HG03565 (cell line): Measurements from ENCODE around the gene CYP24A1.

Source experiments
- ATAC-seq: cut with Tn5 transposase; IDR thresholded peaks from one replicate; pipeline ENCODE4 v1.9.1; 2021; ENCODE audit warnings: mild to moderate bottlenecking, moderate library complexity; ENCODE audit not compliant: unreplicated experiment

CYP24A1 gene

DNA sequence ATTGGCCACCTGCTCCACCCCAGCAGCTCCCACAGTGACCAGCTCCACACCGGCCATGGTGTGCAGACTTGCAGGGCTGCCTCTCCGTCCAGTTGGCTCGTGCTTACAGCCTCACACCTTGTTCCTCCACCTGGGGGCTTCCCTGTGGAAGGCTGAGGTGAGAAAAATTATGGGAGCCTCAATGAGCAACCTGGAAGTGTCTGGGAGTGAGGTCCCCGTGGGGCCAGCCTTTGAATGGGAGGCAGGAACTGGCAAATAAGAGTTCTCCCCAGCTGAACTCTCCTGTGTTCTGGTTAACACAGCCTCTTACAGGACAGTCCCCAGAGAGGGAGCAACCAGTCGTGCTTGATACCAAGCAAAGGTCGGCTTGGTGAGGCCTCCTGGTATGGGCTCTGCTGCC, 30.3 kb upstream of the CYP24A1 start:
- ATAC-seq = no peak

DNA sequence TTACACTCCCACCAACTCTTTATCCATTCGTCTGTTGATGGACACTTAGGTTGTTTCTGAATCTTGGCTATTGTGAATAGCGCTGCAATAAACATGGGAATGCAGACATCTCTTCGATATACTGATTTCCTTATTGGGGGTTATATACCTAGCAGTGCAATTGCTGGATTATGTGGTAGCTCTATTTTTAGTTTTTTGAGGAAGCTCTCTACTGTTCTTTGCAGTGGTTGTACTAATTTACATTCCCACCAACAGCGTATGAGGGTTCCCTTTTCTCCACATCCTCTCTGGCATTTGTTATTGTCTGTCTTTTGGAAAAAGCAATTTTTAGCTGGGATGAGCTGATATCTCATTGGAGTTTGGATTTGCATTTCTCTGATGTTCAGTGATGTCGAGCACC, 29.5 kb upstream of the CYP24A1 start:
- ATAC-seq = no peak

- no peak for ATAC-seq
These were observed 27.6 kb upstream of the CYP24A1 start for GRCh38 chr20:54201268-54201846.

- no peak for ATAC-seq
These were observed 26.9 kb upstream of the CYP24A1 start for GRCh38 chr20:54200487-54201267.

DNA sequence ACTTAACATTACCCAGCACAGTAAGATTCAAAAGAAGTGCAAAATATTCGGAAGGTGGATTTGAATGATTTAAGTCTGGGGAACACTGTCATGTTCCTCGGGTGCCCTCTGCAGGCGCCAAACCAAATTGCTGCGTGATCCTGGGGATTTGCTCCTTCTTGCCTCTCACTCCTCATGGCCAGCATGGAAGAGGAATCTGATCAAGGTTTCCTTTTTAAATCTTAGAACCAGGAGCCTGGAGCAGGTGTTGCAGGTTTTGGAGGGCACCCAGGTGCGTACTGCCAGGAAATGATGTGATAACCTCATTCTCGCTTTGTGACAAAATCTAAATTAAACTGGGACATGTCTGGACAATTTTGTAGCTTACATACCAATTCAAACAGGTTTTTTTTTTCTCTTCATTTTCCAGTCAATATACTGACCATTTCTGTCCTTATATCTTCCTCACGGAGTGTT, 26.0 kb upstream of the CYP24A1 start:
- ATAC-seq = peak; percentile 32

GRCh38 chr20:54199283-54199682, 25.5 kb upstream of the CYP24A1 start:
- ATAC-seq = peak; percentile 3

GRCh38 chr20:54197621-54198604, 24.1 kb upstream of the CYP24A1 start:
- no peak for ATAC-seq

GRCh38 chr20:54195483-54196472, 22.0 kb upstream of the CYP24A1 start:
- no peak for ATAC-seq

- no peak for ATAC-seq
These were observed 21.1 kb upstream of the CYP24A1 start for GRCh38 chr20:54194724-54195438.

DNA sequence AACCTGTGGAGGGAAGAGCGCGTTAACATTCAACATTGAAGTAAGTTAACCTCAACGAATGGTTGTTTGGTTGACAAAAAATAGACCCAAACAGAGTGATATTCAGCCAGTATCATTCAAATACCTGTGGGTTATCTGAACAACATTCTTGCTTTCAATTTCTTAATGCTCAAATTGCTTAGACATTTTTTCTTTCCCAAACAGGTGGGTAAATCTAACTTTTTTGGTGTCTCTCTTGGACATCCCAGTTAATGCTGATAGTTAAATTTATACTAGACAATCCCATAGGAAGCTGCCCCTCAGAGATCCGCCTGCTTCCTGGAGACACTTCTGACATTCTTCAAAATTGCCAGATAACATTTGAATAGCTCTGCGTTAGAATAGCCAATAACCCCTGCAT, 20.0 kb upstream of the CYP24A1 start:
- ATAC-seq = no peak

DNA sequence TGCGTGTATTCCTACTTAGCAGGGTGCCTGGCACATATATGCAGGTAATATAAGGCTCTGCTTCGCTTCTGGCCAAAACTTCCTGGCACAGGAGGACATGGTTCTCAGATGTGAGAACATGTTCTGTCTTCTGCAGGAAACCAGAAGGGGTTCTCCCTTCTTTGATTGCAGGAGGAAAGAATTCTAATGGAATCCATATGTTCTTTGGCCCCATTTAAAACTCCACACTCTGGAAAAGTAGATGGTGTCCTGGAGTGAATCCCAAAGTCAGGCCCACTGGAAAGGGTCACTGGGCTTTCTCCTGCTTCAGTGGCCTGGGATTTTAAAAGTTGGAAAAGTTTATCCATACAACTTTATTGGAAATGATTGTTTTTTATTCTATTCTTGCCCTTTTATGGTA, 16.4 kb upstream of the CYP24A1 start:
- no peak for ATAC-seq

DNA sequence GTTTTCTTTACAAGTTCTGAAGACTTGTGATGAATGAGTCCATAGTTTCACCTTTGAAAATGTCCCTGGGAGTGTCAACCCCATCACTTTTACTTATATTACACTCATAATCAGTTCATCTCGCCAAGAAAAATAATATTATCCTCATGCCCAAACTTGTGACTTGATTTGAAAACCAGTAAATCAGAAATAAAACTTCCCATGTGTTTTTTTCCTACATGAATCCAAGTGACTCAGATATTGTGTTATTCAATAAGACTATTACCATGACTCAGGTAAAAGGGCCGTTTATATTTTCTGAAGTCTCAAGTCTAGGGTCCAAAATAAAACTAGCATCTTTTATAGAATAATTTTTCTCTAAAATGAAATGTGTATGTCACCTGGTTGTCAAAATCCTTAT, 15.8 kb upstream of the CYP24A1 start:
- ATAC-seq = no peak

DNA sequence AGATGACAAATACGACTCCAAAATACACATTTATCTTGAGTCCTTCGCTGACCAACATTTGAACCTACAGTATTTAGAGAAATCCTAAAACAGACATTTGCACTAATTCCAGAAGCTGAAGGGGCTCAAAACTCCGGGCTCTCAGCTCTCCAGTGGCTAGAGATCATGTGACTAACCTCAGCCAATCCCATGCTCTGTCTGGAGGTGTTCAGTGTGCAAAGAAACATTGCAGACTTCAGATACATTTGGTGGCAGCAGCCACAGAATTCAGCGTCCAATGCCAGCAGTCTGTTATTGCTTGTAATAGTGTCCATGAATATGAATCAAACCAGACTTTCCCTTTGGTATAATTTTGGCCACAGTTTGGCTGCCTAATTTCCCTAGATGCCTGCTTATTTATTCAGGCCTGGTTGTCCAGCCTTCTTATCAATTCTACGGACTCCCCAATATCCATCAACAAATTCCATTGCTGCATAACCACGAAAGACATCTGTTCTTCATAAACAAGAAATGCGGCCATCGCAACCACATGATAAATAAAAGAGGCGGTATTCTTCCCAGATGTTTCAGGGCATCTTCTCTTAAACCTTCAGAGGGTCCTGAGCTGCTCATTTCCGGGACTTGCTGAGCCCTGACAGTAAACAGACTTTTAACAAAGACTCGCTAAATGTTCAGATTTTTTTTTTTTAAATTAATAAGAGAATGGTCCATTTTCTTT, 14.5 kb upstream of the CYP24A1 start:
- no peak for ATAC-seq

- no peak for ATAC-seq
These were observed 11.3 kb upstream of the CYP24A1 start for GRCh38 chr20:54184904-54185626.

GRCh38 chr20:54184071-54184470, 10.3 kb upstream of the CYP24A1 start:
- no peak for ATAC-seq

DNA sequence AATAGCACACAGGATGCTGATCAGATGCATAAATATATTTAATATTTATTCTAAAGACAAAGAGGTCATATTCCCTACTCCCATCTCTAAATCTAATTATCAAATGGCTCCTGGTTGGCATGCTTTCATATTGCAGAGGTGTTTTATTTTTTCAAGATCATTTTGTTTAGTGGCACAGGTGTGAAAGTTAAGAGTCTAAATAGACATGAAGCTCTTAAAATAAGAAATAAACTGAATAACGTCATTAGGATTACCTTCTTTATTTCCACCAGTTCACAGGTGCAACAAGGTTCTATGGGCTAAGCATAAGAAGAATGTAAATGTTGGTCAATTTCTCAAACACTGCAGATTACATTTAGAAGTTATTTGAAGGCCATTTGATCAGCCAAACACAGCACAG, 7.1 kb upstream of the CYP24A1 start:
- no peak for ATAC-seq

DNA sequence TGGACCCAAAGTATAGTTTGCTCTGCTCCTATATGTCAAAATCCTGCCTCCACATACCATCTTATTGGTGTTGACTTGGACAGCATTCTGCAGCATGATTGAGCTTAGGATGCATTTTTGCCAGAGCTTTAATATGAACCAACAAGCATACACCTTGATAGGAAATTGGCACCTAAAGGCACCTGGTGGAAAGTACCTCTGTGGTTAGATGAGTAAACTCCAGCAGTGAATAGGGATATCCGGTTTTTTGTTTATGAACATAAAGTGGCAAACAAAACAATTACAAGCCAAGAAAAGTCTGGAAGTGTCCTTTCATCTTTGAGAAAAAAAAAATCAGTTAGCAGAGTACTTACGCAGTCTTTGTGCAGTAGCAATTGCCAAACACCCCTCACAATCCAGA, 6.2 kb upstream of the CYP24A1 start:
- no peak for ATAC-seq

GRCh38 chr20:54178256-54178655, 4.5 kb upstream of the CYP24A1 start:
- ATAC-seq = no peak
